Forelimb muscle (tissue), 1 donor: ENCODE data around the gene CD53. TPM values are rescaled to one million over a fixed set of nuclear protein-coding genes. Genes with fewer than 3 reads are reported as not detected.
"Not testable (repeated sequence)": the region's sequence is repeated elsewhere in the genome, so short reads cannot be mapped to it uniquely, and the experiment has no call there.

Source experiments
- DNase-seq: peaks from one replicate; pipeline ENCODE4 v3.0.0-alpha.2; 2013; ENCODE audit warnings: low read depth
- polyA plus RNA-seq: library from polyadenylated mRNA; unstranded; fragments of 120-200 nt; gene quantifications from one replicate; pipeline ENCODE4 v1.2.1, GENCODE V29; 2013; ENCODE audit not compliant: insufficient read length

The CD53 gene
- 7.6 TPM for polyA plus RNA-seq

GRCh38 chr1:110872745-110873720 is at the start of gene CD53:
TSS of gene CD53 (plus strand) at chr1:110873148. CDS start at chr1:110891409, 18,261 bp downstream.
- peak; percentile 24 for DNase-seq

GRCh38 chr1:110824192-110824591 is 48.8 kb upstream of the CD53 start:
- DNase-seq: no peak

- DNase-seq: no peak
These were observed 42.9 kb upstream of the CD53 start for GRCh38 chr1:110829955-110830553.

- not testable (repeated sequence) for DNase-seq
These were observed 39.2 kb upstream of the CD53 start for GRCh38 chr1:110833779-110834178.

GRCh38 chr1:110846861-110847260 is 26.1 kb upstream of the CD53 start:
- no peak for DNase-seq

GRCh38 chr1:110850145-110850544 is 22.8 kb upstream of the CD53 start:
- DNase-seq: no peak

- no peak for DNase-seq
These were observed 22.3 kb upstream of the CD53 start for GRCh38 chr1:110850627-110851026.

GRCh38 chr1:110853135-110853534 is 19.8 kb upstream of the CD53 start:
- no peak for DNase-seq

- no peak for DNase-seq
These were observed 16.5 kb upstream of the CD53 start for GRCh38 chr1:110856410-110856809.

- no peak for DNase-seq
These were observed 14.7 kb upstream of the CD53 start for GRCh38 chr1:110857964-110858948.

- no peak for DNase-seq
These were observed 13.9 kb upstream of the CD53 start for GRCh38 chr1:110859062-110859461.

- no peak for DNase-seq
These were observed 12.8 kb upstream of the CD53 start for GRCh38 chr1:110860174-110860573.

- not testable (repeated sequence) for DNase-seq
These were observed 12.3 kb upstream of the CD53 start for GRCh38 chr1:110860620-110861019.

- not testable (repeated sequence) for DNase-seq
These were observed 11.0 kb upstream of the CD53 start for GRCh38 chr1:110861942-110862341.

GRCh38 chr1:110864287-110864686 is 8.7 kb upstream of the CD53 start:
- no peak for DNase-seq

- no peak for DNase-seq
These were observed 2.1 kb upstream of the CD53 start for GRCh38 chr1:110870721-110871388.

- DNase-seq: no peak
These were observed 593 bp upstream of the CD53 start for GRCh38 chr1:110872366-110872744.

GRCh38 chr1:110873856-110874255 is 908 bp downstream of the CD53 start:
- no peak for DNase-seq

- no peak for DNase-seq
These were observed 1.6 kb downstream of the CD53 start for GRCh38 chr1:110874324-110875215.

- no peak for DNase-seq
These were observed 2.3 kb downstream of the CD53 start for GRCh38 chr1:110875216-110875731.
